Mesenchymal stem cell (in vitro differentiated cells and primary cell): ENCODE data around the gene CLTCL1.

Experiments
- DNase-seq: peaks from one replicate; pipeline ENCODE4 v3.0.0-alpha.2; 2013
- H2AFZ ChIP-seq: one replicate; pipeline ENCODE4 v1.6.1; 2013; ENCODE audit warnings: low read depth, mild to moderate bottlenecking, control low read depth, inconsistent platforms, low read length, moderate library complexity
- H2AK5ac ChIP-seq: 2 replicates; pipeline ENCODE4 v1.6.1; 2013; ENCODE audit warnings: low read length, moderate library complexity, mild to moderate bottlenecking, inconsistent platforms; ENCODE audit not compliant: severe bottlenecking
- H2BK120ac ChIP-seq: one replicate; pipeline ENCODE4 v1.6.1; 2013; ENCODE audit warnings: low read depth, mild to moderate bottlenecking, inconsistent platforms, low read length, moderate library complexity
- H2BK12ac ChIP-seq, 2 experiments: one replicate each; pipeline ENCODE4 v1.6.1; 2013; ENCODE audit warnings: inconsistent platforms in 2 of 2, low read length in 2 of 2, mild to moderate bottlenecking in 2 of 2, moderate library complexity in 2 of 2, control low read depth in 1 of 2
- H2BK15ac ChIP-seq: one replicate; pipeline ENCODE4 v1.6.1; 2013; ENCODE audit warnings: mild to moderate bottlenecking, low read depth, inconsistent platforms; ENCODE audit not compliant: poor library complexity, severe bottlenecking
- H2BK5ac ChIP-seq: 2 replicates; pipeline ENCODE4 v1.6.1; 2013; ENCODE audit warnings: low read depth, mild to moderate bottlenecking, low read length, control low read depth, inconsistent platforms; ENCODE audit not compliant: poor library complexity, severe bottlenecking
- H3K14ac ChIP-seq, 2 experiments: one replicate each; pipeline ENCODE4 v1.6.1; 2013; ENCODE audit warnings: inconsistent platforms in 2 of 2, low read length in 2 of 2, control low read depth in 1 of 2, mild to moderate bottlenecking in 1 of 2, moderate library complexity in 1 of 2
- H3K18ac ChIP-seq, 2 experiments: one replicate each; pipeline ENCODE4 v1.6.1; 2013; ENCODE audit warnings: inconsistent platforms in 2 of 2, low read length in 2 of 2, control low read depth in 1 of 2, low read depth in 1 of 2, mild to moderate bottlenecking in 1 of 2
- H3K23ac ChIP-seq, 2 experiments: one replicate each; pipeline ENCODE4 v1.6.1; 2013; ENCODE audit warnings: inconsistent platforms in 2 of 2, low read length in 2 of 2, mild to moderate bottlenecking in 2 of 2, moderate library complexity in 2 of 2, control low read depth in 1 of 2
- H3K27ac ChIP-seq: 2 replicates; pipeline ENCODE4 v1.5.1; 2013; ENCODE audit warnings: mild to moderate bottlenecking, moderate library complexity, low read length, control low read depth, inconsistent platforms; ENCODE audit not compliant: poor library complexity, severe bottlenecking
- H3K27me3 ChIP-seq, 2 experiments: 2 replicates each; pipeline versions ENCODE4 v1.6.1 to v1.7.0; 2013; ENCODE audit warnings: low read length in 2 of 2, mild to moderate bottlenecking in 2 of 2, moderate library complexity in 2 of 2, control low read depth in 1 of 2, inconsistent platforms in 1 of 2; ENCODE audit not compliant: control insufficient read depth in 1 of 2, insufficient read depth in 1 of 2
- H3K36me3 ChIP-seq, 2 experiments: 2 replicates each; pipeline versions ENCODE4 v1.6.1 to v1.7.0; 2013; ENCODE audit warnings: low read length in 2 of 2, control low read depth in 1 of 2, inconsistent platforms in 1 of 2, low read depth in 1 of 2, mild to moderate bottlenecking in 1 of 2; ENCODE audit not compliant: insufficient read depth in 2 of 2, control insufficient read depth in 1 of 2
- H3K4ac ChIP-seq, 2 experiments: one replicate each; pipeline ENCODE4 v1.6.1; 2013; ENCODE audit warnings: inconsistent platforms in 2 of 2, low read length in 2 of 2, mild to moderate bottlenecking in 2 of 2, moderate library complexity in 2 of 2, control low read depth in 1 of 2, low read depth in 1 of 2
- H3K4me1 ChIP-seq: 2 replicates; pipeline ENCODE4 v1.6.1; 2013; ENCODE audit warnings: low read depth, low read length, control low read depth; ENCODE audit not compliant: control insufficient read depth, insufficient read depth
- H3K4me2 ChIP-seq: 2 replicates; pipeline ENCODE4 v1.6.1; 2013; ENCODE audit warnings: low read length, mild to moderate bottlenecking, inconsistent platforms; ENCODE audit not compliant: poor library complexity, severe bottlenecking
- H3K4me3 ChIP-seq, 2 experiments: 2 replicates each; pipeline versions ENCODE4 v1.5.1 to v1.7.0; 2013; ENCODE audit warnings: low read length in 2 of 2, mild to moderate bottlenecking in 2 of 2, control low read depth in 1 of 2, low read depth in 1 of 2; ENCODE audit not compliant: insufficient read depth in 1 of 2
- H3K79me1 ChIP-seq: replicated peaks from 2 replicates; pipeline ENCODE4 v1.6.1; 2013; ENCODE audit warnings: mild to moderate bottlenecking, control low read depth, low read length, inconsistent platforms; ENCODE audit not compliant: poor library complexity, severe bottlenecking
- H3K9ac ChIP-seq: 2 replicates; pipeline ENCODE4 v1.7.0; 2013; ENCODE audit warnings: mild to moderate bottlenecking, low read length, moderate library complexity
- H3K9me3 ChIP-seq: 2 replicates; pipeline ENCODE4 v1.7.0; 2013; ENCODE audit warnings: mild to moderate bottlenecking, low read length; ENCODE audit not compliant: control insufficient read depth
- H4K8ac ChIP-seq: one replicate; pipeline ENCODE4 v1.6.1; 2013; ENCODE audit warnings: inconsistent platforms, mild to moderate bottlenecking, low read length, moderate library complexity
- H4K91ac ChIP-seq: one replicate; pipeline ENCODE4 v1.6.1; 2013; ENCODE audit warnings: mild to moderate bottlenecking, low read length, inconsistent platforms
- WGBS: methylation state at CpG from one replicate; pipeline ENCODE4 v1.1.7; 2013; ENCODE audit warnings: mixed read lengths; 5-methylcytosine and 5-hydroxymethylcytosine counted together

The CLTCL1 gene

DNA sequence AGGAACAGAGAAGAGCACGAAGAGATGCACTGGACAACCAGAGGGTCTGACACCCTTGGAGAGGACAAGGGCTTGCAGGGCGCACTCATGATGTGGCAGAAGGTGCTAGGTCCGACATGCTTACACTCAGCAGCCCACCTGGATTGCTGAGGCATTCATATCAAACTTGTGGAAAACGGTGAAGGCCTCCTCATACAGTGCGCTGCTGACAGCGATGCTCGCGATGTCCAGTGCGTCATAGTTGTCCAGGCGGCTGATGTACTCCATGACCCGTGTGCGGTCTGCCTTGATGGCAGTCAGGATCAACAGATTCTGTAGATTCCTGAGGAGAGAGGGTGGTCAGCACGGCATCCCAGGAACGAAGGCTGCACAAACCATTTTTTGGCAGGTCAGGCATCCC lies 81.3 kb downstream of the CLTCL1 start:
- Histone ChIP-seq H2BK5ac (no peak overlapping the region), H3K36me3 (peaks cover 26 to 31% of the 10 kb centered on the region in 2 experiments), H3K27ac (no peak overlapping the region), H3K14ac (no peak overlapping the region), H3K9ac (no peak overlapping the region), H2AK5ac (no peak overlapping the region), H3K9me3 (no peaks in the 10 kb centered on the region), H2BK12ac (no peak overlapping the region), H2BK15ac (no peak overlapping the region), H3K4me1 (no peaks in the 10 kb centered on the region), H3K79me1 (no peaks in the 10 kb centered on the region), H3K23ac (no peak overlapping the region), H4K8ac (no peak overlapping the region), H3K4me2 (no peak overlapping the region), H4K91ac (no peak overlapping the region), H3K27me3 (no peaks in the 10 kb centered on the region), H2AFZ (no peak overlapping the region), H3K4me3 (no peak overlapping the region), H2BK120ac (no peak overlapping the region), H3K4ac (no peak overlapping the region), H3K18ac (no peak overlapping the region)
- no peak for DNase-seq
- 98% methylated on average over 12 of the region's 14 CpGs for WGBS

DNA sequence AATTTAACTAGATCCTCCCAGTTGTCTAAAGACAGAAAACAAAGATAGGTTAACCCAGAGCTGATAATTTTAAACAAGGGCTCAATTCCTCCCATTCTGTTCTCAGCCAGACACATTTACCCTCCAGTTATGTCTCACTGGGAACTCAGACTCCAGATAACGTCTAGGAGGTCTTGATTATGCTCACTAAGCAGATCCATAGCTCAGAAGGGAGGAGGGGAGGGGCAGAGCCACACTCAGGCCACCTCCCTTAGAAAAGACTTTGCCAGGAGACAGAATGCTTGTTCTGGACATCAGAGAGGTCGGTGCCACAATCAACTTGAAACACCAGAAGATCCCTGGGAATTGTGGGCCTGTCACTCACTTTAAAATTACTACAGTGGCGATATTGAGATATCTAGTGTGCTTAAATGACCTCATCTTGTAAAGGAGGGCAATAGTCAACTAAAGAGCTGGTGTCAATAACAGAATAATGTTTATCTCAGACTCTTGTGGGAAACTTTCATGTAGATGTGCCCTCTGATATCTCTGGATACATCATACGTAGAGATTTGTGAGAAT lies 83.2 kb downstream of the CLTCL1 start:
- no peak overlapping the region for H2AK5ac ChIP-seq
- H3K27me3 ChIP-seq: no peaks in the 10 kb centered on the region
- H3K14ac ChIP-seq: no peak overlapping the region
- no peak overlapping the region for H3K4me3 ChIP-seq
- no peaks in the 10 kb centered on the region for H3K4me1 ChIP-seq
- no peak overlapping the region for H3K27ac ChIP-seq
- H3K4ac ChIP-seq: no peak overlapping the region
- H2BK15ac ChIP-seq: no peak overlapping the region
- peaks cover 19 to 37% of the 10 kb centered on the region in 2 experiments for H3K36me3 ChIP-seq
- no peak overlapping the region for H2BK5ac ChIP-seq
- H4K8ac ChIP-seq: no peak overlapping the region
- H2BK12ac ChIP-seq: no peak overlapping the region
- no peaks in the 10 kb centered on the region for H3K9me3 ChIP-seq
- no peak overlapping the region for H2AFZ ChIP-seq
- H4K91ac ChIP-seq: no peak overlapping the region
- H3K79me1 ChIP-seq: no peaks in the 10 kb centered on the region
- no peak overlapping the region for H3K18ac ChIP-seq
- no peak overlapping the region for H3K4me2 ChIP-seq
- 86% methylated on average over 4 of the region's 4 CpGs for WGBS
- DNase-seq: no peak
- H3K23ac ChIP-seq: no peak overlapping the region
- no peak overlapping the region for H3K9ac ChIP-seq
- H2BK120ac ChIP-seq: no peak overlapping the region

- 91% methylated on average over 5 of the region's 5 CpGs for WGBS
- no peaks in the 10 kb centered on the region for H3K9me3 ChIP-seq
Observed at GRCh38 chr22:19207884-19208283, 83.6 kb downstream of the CLTCL1 start.

DNA sequence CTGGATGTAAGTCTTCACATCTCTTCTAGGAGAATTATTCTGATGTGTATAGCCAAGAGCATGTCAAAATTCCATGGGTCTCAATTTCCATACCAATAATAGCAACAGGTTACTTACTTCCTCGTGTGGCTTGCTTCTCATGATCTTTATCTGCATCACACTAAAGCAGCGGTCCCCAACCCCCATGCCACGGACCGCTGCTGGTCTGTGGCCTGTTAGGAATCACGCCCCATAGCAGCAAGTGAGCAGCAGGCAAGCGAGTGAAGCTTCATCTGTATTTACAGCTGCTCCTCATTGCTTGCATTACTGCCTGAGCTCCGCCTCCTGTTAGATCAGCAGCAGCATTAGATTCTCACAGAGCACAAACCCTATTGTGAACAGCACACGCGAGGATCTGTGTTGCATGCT lies 84.1 kb downstream of the CLTCL1 start:
- Histone ChIP-seq H4K91ac (no peak overlapping the region), H3K14ac (no peak overlapping the region), H2BK120ac (no peak overlapping the region), H3K9me3 (no peaks in the 10 kb centered on the region), H2AFZ (no peak overlapping the region), H3K4me1 (no peaks in the 10 kb centered on the region), H3K4me3 (no peak overlapping the region), H3K4ac (no peak overlapping the region), H3K27me3 (no peaks in the 10 kb centered on the region), H2BK5ac (no peak overlapping the region), H2AK5ac (no peak overlapping the region), H3K18ac (no peak overlapping the region), H3K27ac (no peak overlapping the region), H3K9ac (no peak overlapping the region), H2BK12ac (no peak overlapping the region), H3K4me2 (no peak overlapping the region), H3K79me1 (no peaks in the 10 kb centered on the region), H3K36me3 (peaks cover 19 to 39% of the 10 kb centered on the region in 2 experiments), H4K8ac (no peak overlapping the region), H3K23ac (no peak overlapping the region), H2BK15ac (no peak overlapping the region)
- no peak for DNase-seq
- WGBS: 91% methylated on average over 9 of the region's 9 CpGs

More at GRCh38 chr22:19207884-19208283, 83.6 kb downstream of the CLTCL1 start:
- H2BK12ac ChIP-seq: no peak overlapping the region
- H2BK15ac ChIP-seq: no peak overlapping the region
- H3K36me3 ChIP-seq: peaks cover 19 to 39% of the 10 kb centered on the region in 2 experiments
- H2AK5ac ChIP-seq: no peak overlapping the region
- H3K27me3 ChIP-seq: no peaks in the 10 kb centered on the region
- no peak overlapping the region for H2BK120ac ChIP-seq
- no peak overlapping the region for H3K23ac ChIP-seq
- H2AFZ ChIP-seq: no peak overlapping the region
- H3K4me1 ChIP-seq: no peaks in the 10 kb centered on the region
- no peak for DNase-seq
- no peak overlapping the region for H3K14ac ChIP-seq
- H4K8ac ChIP-seq: no peak overlapping the region
- H3K4me3 ChIP-seq: no peak overlapping the region
- no peak overlapping the region for H3K27ac ChIP-seq
- no peak overlapping the region for H2BK5ac ChIP-seq
- H3K4ac ChIP-seq: no peak overlapping the region
- H3K9ac ChIP-seq: no peak overlapping the region
- H3K4me2 ChIP-seq: no peak overlapping the region
- H3K79me1 ChIP-seq: no peaks in the 10 kb centered on the region
- H4K91ac ChIP-seq: no peak overlapping the region
- H3K18ac ChIP-seq: no peak overlapping the region
